Activated naive CD4-positive, alpha-beta T cell treated with anti-CD3 and anti-CD28 coated beads for 36 hours (primary cell): ENCODE measurements around the gene ITPR2. TPM values are rescaled to one million over a fixed set of nuclear protein-coding genes. Genes with fewer than 3 reads are reported as not detected.

ENCODE experiments used
- CTCF ChIA-PET: fragments of 350-600 bp; sonication (Branson Sonifier 250); formaldehyde crosslinking; loops from one replicate; lab custom pipeline; 2021; ENCODE audit warnings: antibody characterized with exemption; lab: Charles Lee
- DNase-seq: peaks from one replicate; pipeline ENCODE4 v3.0.0-alpha.2; 2020
- H3K27ac Mint-ChIP-seq: one replicate; pipeline ENCODE4 v1.8.0; 2021; ENCODE audit warnings: mild to moderate bottlenecking, mixed read lengths
- H3K27me3 Mint-ChIP-seq: one replicate; pipeline ENCODE4 v1.8.0; 2021; ENCODE audit warnings: low read depth, mixed read lengths
- H3K36me3 Mint-ChIP-seq: one replicate; pipeline ENCODE4 v1.8.0; 2021; ENCODE audit warnings: low read depth, mixed read lengths
- H3K4me1 Mint-ChIP-seq: one replicate; pipeline ENCODE4 v1.8.0; 2021; ENCODE audit warnings: low read depth, mixed read lengths
- H3K4me3 Mint-ChIP-seq: one replicate; pipeline ENCODE4 v1.8.0; 2021; ENCODE audit warnings: mild to moderate bottlenecking, moderate library complexity, mixed read lengths
- H3K9me3 Mint-ChIP-seq: one replicate; pipeline ENCODE4 v1.8.0; 2021; ENCODE audit warnings: mixed read lengths
- intact Hi-C: fragments of 100-400 bp; cut with micrococcal nuclease; formaldehyde crosslinking; loops from one replicate; pipeline ENCODE4 v1.15.1; 2023
- total RNA-seq, 2 experiments: library from RNA; stranded (reverse); gene quantifications; one replicate each; pipeline ENCODE4 v1.2.3, GENCODE V29; 2021

The ITPR2 gene
- total RNA-seq, 2 experiments from 2014 or later, result 24.4 to 24.5 TPM

GRCh38 chr12:26410689-26411088 is 422.3 kb downstream of the ITPR2 start:
- Mint-ChIP-seq H3K9me3 (no peaks in the 10 kb centered on the region), H3K36me3 (peaks cover 14% of the 10 kb centered on the region), H3K4me3 (no peak overlapping the region), H3K4me1 (no peaks in the 10 kb centered on the region), H3K27ac (no peak overlapping the region), H3K27me3 (no peaks in the 10 kb centered on the region)
- CTCF ChIA-PET, result no interaction called here
- intact Hi-C loops, result no loop called here
- DNase-seq, result no peak

DNA sequence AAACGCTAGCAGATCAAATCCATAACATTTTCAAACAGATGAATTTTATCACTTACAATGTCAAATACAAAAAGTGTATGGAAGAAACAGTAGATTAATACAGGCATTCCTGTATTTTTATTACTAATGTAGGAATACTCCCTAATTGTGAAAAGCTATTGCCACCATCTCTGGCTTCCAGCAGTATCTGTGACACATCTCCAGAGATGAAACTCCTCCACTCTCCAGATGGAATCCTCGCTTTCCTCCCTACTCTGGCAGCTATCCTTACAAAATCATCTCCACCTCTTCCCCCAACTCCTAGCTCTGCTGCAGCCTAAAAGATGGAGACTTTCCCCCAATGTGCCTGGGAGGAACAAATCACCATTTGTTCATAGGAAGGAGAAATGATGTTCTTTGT is 426.2 kb downstream of the ITPR2 start:
- CTCF ChIA-PET, result interaction anchor here (0.6 kb wide), 1 partner anchor 452 kb away, joined by 4 read pairs; no protein-coding TSS in a partner anchor
- no peaks in the 10 kb centered on the region for H3K9me3 Mint-ChIP-seq
- no peak overlapping the region for H3K4me3 Mint-ChIP-seq
- no peak overlapping the region for H3K27ac Mint-ChIP-seq
- DNase-seq, result no peak
- H3K27me3 Mint-ChIP-seq, result no peaks in the 10 kb centered on the region
- H3K4me1 Mint-ChIP-seq, result no peaks in the 10 kb centered on the region
- H3K36me3 Mint-ChIP-seq, result peaks cover 8% of the 10 kb centered on the region
- intact Hi-C loops, result no loop called here

GRCh38 chr12:26406391-26406790 is 426.6 kb downstream of the ITPR2 start:
- DNase-seq, result no peak
- no peak overlapping the region for H3K4me3 Mint-ChIP-seq
- CTCF ChIA-PET, result interaction anchor here (0.6 kb wide), 1 partner anchor 452 kb away, joined by 4 read pairs; no protein-coding TSS in a partner anchor
- no peaks in the 10 kb centered on the region for H3K4me1 Mint-ChIP-seq
- no peaks in the 10 kb centered on the region for H3K9me3 Mint-ChIP-seq
- H3K27ac Mint-ChIP-seq, result no peak overlapping the region
- H3K36me3 Mint-ChIP-seq, result peaks cover 8% of the 10 kb centered on the region
- no peaks in the 10 kb centered on the region for H3K27me3 Mint-ChIP-seq
- intact Hi-C loops, result no loop called here

GRCh38 chr12:26403601-26404000 is 429.4 kb downstream of the ITPR2 start:
- Mint-ChIP-seq H3K9me3 (no peaks in the 10 kb centered on the region), H3K4me1 (no peaks in the 10 kb centered on the region), H3K4me3 (no peak overlapping the region), H3K27me3 (no peaks in the 10 kb centered on the region), H3K27ac (no peak overlapping the region), H3K36me3 (peaks cover 7% of the 10 kb centered on the region)
- no peak for DNase-seq
- CTCF ChIA-PET, result no interaction called here
- intact Hi-C loops, result no loop called here

DNA sequence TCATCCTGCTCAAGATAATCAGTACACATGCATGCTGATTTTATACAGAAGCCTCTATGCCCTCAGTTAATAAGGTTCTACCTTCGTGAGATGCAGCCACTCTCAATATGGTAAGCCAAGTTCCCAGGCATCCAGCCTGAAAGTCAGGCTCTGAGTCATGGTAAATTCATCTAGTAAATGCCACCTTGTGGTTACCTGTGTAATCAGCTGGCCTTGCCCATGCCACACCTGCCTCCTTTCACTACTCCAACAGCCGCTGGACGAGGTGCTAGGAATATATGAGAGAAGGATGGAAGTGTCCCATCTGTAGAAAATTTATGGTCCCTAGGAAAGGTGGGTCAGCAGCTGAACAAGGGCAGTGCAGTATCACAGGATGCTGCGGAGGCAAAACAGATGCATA is 430.3 kb downstream of the ITPR2 start:
- intact Hi-C loops, result no loop called here
- Mint-ChIP-seq H3K4me3 (no peak overlapping the region), H3K4me1 (no peaks in the 10 kb centered on the region), H3K27ac (no peak overlapping the region), H3K9me3 (no peaks in the 10 kb centered on the region), H3K36me3 (peaks cover 4% of the 10 kb centered on the region), H3K27me3 (no peaks in the 10 kb centered on the region)
- no peak for DNase-seq
- CTCF ChIA-PET, result no interaction called here

DNA sequence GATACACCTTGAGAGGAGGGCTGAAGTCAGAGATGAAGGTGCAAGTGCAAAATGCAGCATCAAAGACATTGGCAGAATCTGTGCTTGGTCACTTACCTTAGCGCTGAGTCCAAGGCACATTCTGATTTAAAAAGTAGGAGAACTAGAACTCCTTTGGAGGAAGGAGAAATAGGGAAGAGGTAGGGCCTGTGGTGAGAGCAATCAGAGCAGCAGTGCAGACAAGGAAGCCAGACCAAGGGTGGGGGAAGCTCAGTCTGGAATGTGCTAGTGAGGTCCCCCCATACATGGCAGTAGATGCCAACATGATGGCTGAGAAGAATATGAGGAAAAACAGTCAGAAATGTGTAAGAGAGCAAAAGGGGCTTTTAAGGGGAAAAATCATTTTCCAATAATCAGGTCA is 431.1 kb downstream of the ITPR2 start:
- intact Hi-C loops, result no loop called here
- Mint-ChIP-seq H3K4me1 (no peaks in the 10 kb centered on the region), H3K27ac (no peak overlapping the region), H3K36me3 (peaks cover 4% of the 10 kb centered on the region), H3K27me3 (no peaks in the 10 kb centered on the region), H3K4me3 (no peak overlapping the region), H3K9me3 (no peaks in the 10 kb centered on the region)
- CTCF ChIA-PET, result interaction anchor here (1.3 kb wide), 1 partner anchor 31 kb away, joined by 3 read pairs; no protein-coding TSS in a partner anchor
- no peak for DNase-seq

GRCh38 chr12:26400627-26401026 is 432.4 kb downstream of the ITPR2 start:
- no peaks in the 10 kb centered on the region for H3K4me1 Mint-ChIP-seq
- CTCF ChIA-PET, result no interaction called here
- intact Hi-C loops, result no loop called here
- peaks cover 4% of the 10 kb centered on the region for H3K36me3 Mint-ChIP-seq
- H3K9me3 Mint-ChIP-seq, result no peaks in the 10 kb centered on the region
- no peaks in the 10 kb centered on the region for H3K27me3 Mint-ChIP-seq
- H3K27ac Mint-ChIP-seq, result no peak overlapping the region
- no peak for DNase-seq
- H3K4me3 Mint-ChIP-seq, result no peak overlapping the region

DNA sequence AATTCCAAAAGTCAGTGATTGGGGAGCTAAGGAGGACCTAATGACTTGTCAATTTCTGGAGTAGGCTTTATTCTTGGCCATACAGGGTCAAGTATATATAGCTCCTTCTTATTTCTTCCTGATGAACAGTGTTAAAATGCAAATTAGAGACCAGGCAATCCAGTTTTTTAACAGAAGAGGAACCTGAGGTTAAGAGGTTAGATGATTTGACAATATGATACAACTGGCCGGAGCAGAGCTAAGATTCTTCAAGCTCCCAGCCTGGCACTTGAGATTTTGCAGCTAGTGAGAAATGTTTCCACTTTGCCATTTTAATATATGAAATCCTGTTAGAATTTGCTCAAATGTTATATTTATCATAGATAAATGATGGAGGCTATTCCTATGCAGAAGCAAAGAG is 433.6 kb downstream of the ITPR2 start:
- Mint-ChIP-seq H3K27ac (no peak overlapping the region), H3K4me3 (no peak overlapping the region), H3K4me1 (no peaks in the 10 kb centered on the region), H3K9me3 (no peaks in the 10 kb centered on the region), H3K36me3 (peaks cover 4% of the 10 kb centered on the region), H3K27me3 (no peaks in the 10 kb centered on the region)
- intact Hi-C loops, result loop anchor here (5.0 kb wide), 1 partner anchor 302 kb away; no protein-coding TSS in a partner anchor
- CTCF ChIA-PET, result interaction anchor here (0.7 to 0.9 kb wide), 2 partner anchors 9 to 16 kb away, joined by 3 read pairs; no protein-coding TSS in a partner anchor
- no peak for DNase-seq

- H3K27ac Mint-ChIP-seq, result no peak overlapping the region
- H3K9me3 Mint-ChIP-seq, result no peaks in the 10 kb centered on the region
- H3K4me1 Mint-ChIP-seq, result no peaks in the 10 kb centered on the region
- H3K4me3 Mint-ChIP-seq, result no peak overlapping the region
- no peaks in the 10 kb centered on the region for H3K27me3 Mint-ChIP-seq
- CTCF ChIA-PET, result no interaction called here
- H3K36me3 Mint-ChIP-seq, result peaks cover 16% of the 10 kb centered on the region
- intact Hi-C loops, result loop anchor here (5.0 kb wide), 1 partner anchor 299 kb away; no protein-coding TSS in a partner anchor
- no peak for DNase-seq
Measured at GRCh38 chr12:26396402-26396801, 436.6 kb downstream of the ITPR2 start.

DNA sequence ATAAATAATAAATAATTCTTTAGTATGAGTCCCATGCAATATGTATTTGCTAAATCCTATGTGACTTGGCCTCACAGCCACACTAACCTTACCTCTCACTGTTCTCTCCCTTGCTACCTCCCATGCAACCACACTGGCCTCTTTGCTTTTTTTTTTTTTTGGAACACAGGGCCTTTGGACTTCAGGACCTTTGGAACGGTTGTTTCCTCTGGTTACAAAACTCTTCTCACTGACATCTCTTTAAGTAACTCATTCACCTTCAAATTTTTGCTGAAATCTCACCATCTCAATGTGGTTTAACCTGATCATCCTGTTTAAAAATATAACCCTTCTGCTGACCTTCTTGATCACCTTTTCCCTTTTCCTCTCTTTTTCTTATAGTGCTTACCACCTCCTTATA is 443.7 kb downstream of the ITPR2 start:
- Mint-ChIP-seq H3K9me3 (no peaks in the 10 kb centered on the region), H3K4me3 (no peak overlapping the region), H3K4me1 (no peaks in the 10 kb centered on the region), H3K27me3 (no peaks in the 10 kb centered on the region), H3K27ac (no peak overlapping the region), H3K36me3 (peaks cover 47% of the 10 kb centered on the region)
- CTCF ChIA-PET, result no interaction called here
- intact Hi-C loops, result no loop called here
- no peak for DNase-seq

DNA sequence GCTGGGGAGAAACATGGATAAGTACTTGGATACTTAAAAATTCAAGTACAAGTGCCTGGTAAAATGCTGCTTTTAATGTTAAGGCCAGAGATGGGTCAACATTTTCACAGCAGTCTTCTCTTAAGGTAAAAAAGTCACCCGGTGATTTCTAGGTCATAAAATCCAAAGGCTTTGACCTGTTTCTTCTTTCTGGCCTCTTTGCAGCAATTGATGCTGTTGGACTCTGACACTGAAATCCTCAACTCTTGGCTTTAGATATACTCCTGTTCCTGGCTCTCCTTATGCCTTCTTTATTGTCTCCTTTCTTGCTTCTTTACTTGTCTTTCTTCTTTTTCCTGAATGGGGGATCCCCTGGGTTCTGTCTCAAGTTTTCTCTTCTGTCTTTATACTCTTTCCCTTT is 448.5 kb downstream of the ITPR2 start:
- CTCF ChIA-PET, result no interaction called here
- no peak overlapping the region for H3K4me3 Mint-ChIP-seq
- intact Hi-C loops, result no loop called here
- H3K4me1 Mint-ChIP-seq, result no peaks in the 10 kb centered on the region
- peaks cover 1% of the 10 kb centered on the region for H3K9me3 Mint-ChIP-seq
- H3K36me3 Mint-ChIP-seq, result peaks cover 43% of the 10 kb centered on the region
- H3K27ac Mint-ChIP-seq, result no peak overlapping the region
- no peaks in the 10 kb centered on the region for H3K27me3 Mint-ChIP-seq
- DNase-seq, result no peak

DNA sequence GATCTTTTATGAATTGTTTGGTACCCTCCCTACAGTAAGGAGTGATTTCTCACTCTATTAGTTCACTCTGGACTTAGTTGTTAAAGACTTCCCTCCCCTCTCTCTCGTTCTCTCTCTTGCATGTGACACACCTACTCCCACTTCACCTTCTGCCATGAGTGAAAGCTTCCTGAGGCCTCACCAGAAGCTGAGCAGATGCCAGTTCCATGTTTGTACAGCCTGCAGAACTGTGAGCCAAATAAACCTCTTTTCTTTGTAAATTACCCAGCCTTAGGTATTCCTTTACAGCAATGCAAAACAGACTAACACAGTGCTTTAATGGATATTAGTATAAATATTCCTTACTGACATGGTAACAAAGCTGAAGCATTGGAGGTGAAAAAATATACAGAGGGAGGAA is 450.0 kb downstream of the ITPR2 start:
- intact Hi-C loops, result no loop called here
- Mint-ChIP-seq H3K9me3 (peaks cover 1% of the 10 kb centered on the region), H3K4me1 (no peaks in the 10 kb centered on the region), H3K27me3 (no peaks in the 10 kb centered on the region), H3K36me3 (peaks cover 41% of the 10 kb centered on the region), H3K4me3 (no peak overlapping the region), H3K27ac (no peak overlapping the region)
- CTCF ChIA-PET, result no interaction called here
- no peak for DNase-seq

- H3K36me3 Mint-ChIP-seq, result peaks cover 30% of the 10 kb centered on the region
- intact Hi-C loops, result no loop called here
- no peaks in the 10 kb centered on the region for H3K27me3 Mint-ChIP-seq
- no peak for DNase-seq
- CTCF ChIA-PET, result no interaction called here
- H3K4me1 Mint-ChIP-seq, result no peaks in the 10 kb centered on the region
- peaks cover 1% of the 10 kb centered on the region for H3K9me3 Mint-ChIP-seq
- H3K4me3 Mint-ChIP-seq, result no peak overlapping the region
- H3K27ac Mint-ChIP-seq, result no peak overlapping the region
Measured at GRCh38 chr12:26380897-26381296, 452.1 kb downstream of the ITPR2 start.
